Activated CD4-positive, alpha-beta T cell treated with anti-CD3 and anti-CD28 coated beads, Interleukin-10, Interleukin-2, amounts not matched to agents 100 ng/mL and 50 ng/mL, durations not matched to agents 16 hours and 8 hours (primary cell): ENCODE measurements around the gene HBQ1.
A peak's percentile ranks its signal among the peaks of the same experiment; 100 is the strongest.
"Not testable (repeated sequence)": the region's sequence is repeated elsewhere in the genome, so short reads cannot be mapped to it uniquely, and the experiment has no call there.

Source experiments
- DNase-seq: peaks from one replicate; pipeline ENCODE4 v3.0.0-alpha.2; 2020

The HBQ1 gene

DNA sequence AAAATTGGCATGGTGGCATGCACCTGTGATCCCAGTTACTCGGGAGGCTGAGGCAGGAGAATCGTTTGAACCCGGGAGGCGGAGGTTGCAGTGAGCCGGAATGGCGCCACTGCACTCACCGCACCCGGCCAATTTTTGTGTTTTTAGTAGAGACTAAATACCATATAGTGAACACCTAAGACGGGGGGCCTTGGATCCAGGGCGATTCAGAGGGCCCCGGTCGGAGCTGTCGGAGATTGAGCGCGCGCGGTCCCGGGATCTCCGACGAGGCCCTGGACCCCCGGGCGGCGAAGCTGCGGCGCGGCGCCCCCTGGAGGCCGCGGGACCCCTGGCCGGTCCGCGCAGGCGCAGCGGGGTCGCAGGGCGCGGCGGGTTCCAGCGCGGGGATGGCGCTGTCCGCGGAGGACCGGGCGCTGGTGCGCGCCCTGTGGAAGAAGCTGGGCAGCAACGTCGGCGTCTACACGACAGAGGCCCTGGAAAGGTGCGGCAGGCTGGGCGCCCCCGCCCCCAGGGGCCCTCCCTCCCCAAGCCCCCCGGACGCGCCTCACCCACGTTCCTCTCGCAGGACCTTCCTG, at the start of gene HBQ1:
TSS of gene HBQ1 (plus strand) at position 359 of the 575 bp plus-strand sequence. CDS start at position 387, 28 bp downstream.
- peak; percentile 35 for DNase-seq

GRCh38 chr16:130533-131173, 49.6 kb upstream of the HBQ1 start:
- no peak for DNase-seq

DNA sequence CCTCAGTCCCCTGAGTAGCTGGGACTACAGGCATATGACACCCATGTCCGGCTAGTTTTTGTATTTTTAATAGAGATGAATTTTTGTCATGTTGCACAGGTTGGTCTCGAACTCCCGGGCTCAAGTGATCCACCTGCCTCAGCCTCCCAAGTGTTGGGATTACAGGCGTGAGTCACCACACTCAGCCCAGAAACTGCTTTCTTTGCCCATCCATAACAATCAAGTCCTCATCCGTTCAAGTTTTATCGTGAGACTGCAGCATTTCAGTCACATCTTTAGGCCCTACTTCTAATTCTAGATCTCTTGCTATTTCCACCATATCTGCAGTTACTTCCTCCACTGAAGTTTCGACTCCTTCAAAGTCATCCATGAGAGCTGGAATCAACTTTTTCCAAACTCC, 48.1 kb upstream of the HBQ1 start:
- no peak for DNase-seq

- no peak for DNase-seq
Observed at GRCh38 chr16:133716-134115, 46.5 kb upstream of the HBQ1 start.

GRCh38 chr16:138049-138417, 42.2 kb upstream of the HBQ1 start:
- peak; percentile 22 for DNase-seq

DNA sequence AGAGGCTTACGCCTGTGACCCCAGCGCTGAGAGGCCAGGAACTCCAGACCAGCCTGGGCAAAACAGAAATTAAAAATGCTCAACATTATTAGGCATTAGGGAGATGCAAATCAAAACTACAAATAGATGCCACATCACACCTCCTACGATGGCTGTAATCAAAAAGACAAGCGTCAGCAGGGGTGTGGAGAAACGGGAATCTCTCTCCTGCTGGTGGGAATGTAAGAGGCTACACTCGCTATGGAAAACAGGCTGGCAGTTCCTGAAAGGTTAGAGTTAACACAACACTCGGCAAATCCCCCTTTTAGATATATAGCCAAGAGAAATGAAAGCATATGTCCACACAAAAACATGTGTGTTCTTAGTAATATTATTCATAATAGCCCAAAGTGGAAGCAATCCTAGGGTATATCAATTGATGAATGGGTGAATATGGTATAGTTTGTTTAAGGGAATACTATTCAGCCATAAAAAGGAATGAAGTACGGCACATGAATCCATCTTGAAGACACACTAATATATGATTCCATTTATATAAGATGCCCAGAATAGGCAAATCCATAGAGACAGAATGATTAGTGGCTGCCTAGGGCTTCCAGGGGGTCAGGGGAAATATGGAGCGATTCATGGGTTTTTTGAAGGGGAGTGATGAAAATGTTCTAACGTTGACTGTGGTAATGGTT, 39.9 kb upstream of the HBQ1 start:
- no peak for DNase-seq

DNA sequence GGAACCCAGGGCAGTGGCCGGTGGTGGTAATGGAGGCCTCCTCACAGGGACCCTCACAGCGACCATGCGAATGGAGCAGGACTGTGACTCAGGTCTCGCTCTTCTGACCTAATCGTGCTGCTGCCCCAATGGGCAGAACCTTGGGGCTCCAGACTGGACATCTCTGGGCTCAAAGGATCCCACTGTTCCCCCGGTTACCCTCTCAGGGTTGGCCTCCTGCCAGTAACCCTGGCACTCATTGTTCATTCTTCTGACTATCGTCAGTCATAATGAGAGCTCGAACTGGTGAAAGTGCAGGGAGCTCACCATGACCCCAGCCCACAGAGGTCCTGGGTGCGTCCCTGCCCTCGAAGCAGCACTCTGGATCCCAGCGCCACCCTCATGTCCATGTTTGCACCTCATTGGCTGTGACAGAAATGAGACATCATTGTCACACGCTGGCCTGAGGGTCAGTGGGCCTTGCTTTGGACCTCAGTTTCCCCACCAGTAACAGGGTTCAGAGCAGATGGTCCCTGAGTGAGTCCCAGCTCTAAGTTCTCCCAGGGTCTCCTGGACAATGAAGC, 37.8 kb upstream of the HBQ1 start:
- no peak for DNase-seq

GRCh38 chr16:143047-143446, 37.2 kb upstream of the HBQ1 start:
- DNase-seq = no peak

DNA sequence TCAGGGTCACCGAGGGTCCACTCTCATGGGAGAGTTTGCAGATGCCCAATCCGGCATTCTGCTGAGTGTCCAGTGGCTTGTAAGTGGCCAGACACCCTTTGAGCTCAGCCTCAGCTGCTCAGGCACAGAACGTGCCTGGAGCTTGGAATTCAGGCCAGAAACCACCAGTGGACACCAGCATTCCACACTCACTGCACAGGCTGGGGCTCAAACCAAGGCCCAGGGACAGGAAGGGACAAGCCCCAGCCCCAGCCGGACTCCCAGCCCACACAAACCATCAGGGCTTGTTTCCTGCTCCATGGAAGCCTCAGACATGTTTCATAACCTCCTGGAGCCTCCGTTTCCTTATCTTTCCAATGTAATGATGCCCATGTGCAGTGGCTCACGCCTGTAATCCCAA, 36.8 kb upstream of the HBQ1 start:
- no peak for DNase-seq

GRCh38 chr16:144797-145252, 35.4 kb upstream of the HBQ1 start:
- DNase-seq = no peak

- DNase-seq = no peak
Observed at GRCh38 chr16:146646-147045, 33.6 kb upstream of the HBQ1 start.

DNA sequence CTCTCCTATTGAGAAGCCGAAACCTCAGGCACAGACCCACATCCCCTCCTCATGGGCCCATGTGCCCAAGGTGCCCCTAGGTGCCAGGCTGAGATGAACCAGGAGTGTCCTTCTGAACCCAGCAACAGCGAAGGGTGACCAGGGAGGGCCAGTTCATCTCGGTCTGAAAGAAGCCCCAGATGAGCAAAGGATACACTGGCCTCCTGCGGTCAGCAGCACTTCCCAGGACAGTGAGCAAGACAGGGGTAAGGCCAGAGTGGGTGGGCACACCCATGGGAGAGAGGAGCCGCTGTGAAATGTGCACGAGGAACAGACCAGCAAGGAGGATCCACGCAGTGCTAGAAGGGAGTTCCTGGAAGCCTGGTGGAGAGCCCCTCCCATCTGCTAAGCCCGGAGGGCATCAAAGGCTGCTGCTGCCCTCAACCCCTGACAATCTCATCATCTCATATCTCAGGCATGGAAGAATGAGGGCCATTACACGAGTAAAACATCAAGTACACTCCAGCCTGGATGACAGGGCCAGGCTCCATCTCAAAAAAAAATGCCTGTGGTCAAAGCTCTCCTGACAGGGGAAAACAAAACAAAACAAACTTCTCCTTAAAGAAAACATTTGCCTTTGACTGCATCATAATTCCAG, 31.1 kb upstream of the HBQ1 start:
- DNase-seq = no peak

- no peak for DNase-seq
Observed at GRCh38 chr16:152141-153128, 27.8 kb upstream of the HBQ1 start, which contains the start of gene HBZ. Gene HBZ, plus strand, starts transcription at chr16:152644. Its CDS starts 266 bp downstream, at chr16:152910.

DNA sequence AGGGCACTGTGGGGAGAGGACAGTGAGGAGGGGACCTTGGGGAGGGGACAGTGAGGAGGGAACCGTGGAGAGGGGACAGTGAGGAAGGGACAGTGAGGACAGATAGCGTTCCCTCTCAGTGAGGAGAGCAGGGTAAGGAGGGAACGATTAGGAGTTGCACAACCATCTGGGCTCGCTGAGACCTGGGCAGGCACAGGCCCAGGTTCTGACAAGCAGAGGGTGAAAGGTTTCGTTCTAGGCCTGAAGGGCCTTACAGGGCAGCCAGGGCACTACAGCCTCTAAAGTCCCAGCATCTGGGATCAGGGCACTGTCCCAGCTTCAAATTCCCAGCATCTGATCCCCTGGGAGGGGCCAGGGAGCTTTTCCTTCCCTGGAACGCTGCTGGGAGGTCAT, 27.1 kb upstream of the HBQ1 start:
- not testable (repeated sequence) for DNase-seq

GRCh38 chr16:153550-154216, 26.6 kb upstream of the HBQ1 start:
- DNase-seq = not testable (repeated sequence)

GRCh38 chr16:154217-155030, 25.8 kb upstream of the HBQ1 start:
- no peak for DNase-seq

GRCh38 chr16:155031-155398, 25.2 kb upstream of the HBQ1 start:
- no peak for DNase-seq

DNA sequence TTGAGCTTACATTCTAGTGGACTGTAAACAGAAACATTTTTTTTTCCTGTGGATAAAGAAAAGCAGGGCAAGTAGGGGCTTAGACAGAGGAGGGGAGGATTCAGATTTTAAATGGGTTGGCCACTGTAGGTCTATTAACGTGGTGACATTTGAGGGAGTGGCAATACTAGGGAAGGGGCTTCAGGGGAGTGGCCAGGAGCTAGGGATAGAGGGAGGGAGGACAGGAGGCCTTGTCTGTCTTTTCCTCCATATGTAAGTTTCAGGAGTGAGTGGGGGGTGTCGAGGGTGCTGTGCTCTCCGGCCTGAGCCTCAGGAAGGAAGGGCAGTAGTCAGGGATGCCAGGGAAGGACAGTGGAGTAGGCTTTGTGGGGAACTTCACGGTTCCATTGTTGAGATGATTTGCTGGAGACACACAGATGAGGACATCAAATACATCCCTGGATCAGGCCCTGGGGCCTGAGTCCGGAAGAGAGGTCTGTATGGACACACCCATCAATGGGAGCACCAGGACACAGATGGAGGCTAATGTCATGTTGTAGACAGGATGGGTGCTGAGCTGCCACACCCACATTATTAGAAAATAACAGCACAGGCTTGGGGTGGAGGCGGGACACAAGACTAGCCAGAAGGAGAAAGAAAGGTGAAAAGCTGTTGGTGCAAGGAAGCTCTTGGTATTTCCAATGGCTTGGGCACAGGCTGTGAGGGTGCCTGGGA, 21.0 kb upstream of the HBQ1 start:
- DNase-seq = no peak

DNA sequence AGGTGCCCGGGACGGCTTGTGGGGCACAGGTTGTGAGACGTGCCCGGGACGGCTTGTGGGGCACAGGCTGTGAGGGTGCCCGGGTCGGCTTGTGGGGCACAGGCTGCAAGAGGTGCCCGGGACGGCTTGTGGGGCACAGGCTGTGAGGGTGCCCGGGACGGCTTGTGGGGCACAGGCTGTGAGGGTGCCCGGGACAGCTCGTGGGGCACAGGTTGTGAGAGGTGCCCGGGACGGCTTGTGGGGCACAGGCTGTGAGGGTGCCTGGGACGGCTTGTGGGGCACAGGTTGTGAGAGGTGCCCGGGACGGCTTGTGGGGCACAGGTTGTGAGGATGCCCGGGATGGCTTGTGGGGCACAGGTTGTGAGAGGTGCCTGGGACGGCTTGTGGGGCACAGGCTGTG, 20.0 kb upstream of the HBQ1 start:
- DNase-seq = not testable (repeated sequence)

GRCh38 chr16:160691-161190, 19.5 kb upstream of the HBQ1 start:
- no peak for DNase-seq
